ENCODE results near the gene PPARA.
"Not testable (repeated sequence)": the region's sequence is repeated elsewhere in the genome, so short reads cannot be mapped to it uniquely, and the experiment has no call there.

The PPARA gene

GRCh38 chr22:46178755-46179505, 28.6 kb downstream of the PPARA start:
- DNase-seq, result no peak

GRCh38 chr22:46179748-46180147, 29.4 kb downstream of the PPARA start:
- no peak for DNase-seq

GRCh38 chr22:46180370-46181137, 30.2 kb downstream of the PPARA start:
- no peak for DNase-seq

- DNase-seq, result no peak
These were observed 33.4 kb downstream of the PPARA start for GRCh38 chr22:46183733-46184132.

- DNase-seq, result no peak
These were observed 35.0 kb downstream of the PPARA start for GRCh38 chr22:46185283-46185682.

GRCh38 chr22:46187862-46188261, 37.5 kb downstream of the PPARA start:
- no peak for DNase-seq

- DNase-seq, result no peak
These were observed 42.1 kb downstream of the PPARA start for GRCh38 chr22:46192210-46192993.

GRCh38 chr22:46193898-46194310, 43.6 kb downstream of the PPARA start:
- DNase-seq, result no peak

GRCh38 chr22:46195487-46196165, 45.3 kb downstream of the PPARA start:
- no peak for DNase-seq

GRCh38 chr22:46196278-46196677, 46.0 kb downstream of the PPARA start:
- no peak for DNase-seq

GRCh38 chr22:46198274-46198673, 47.9 kb downstream of the PPARA start:
- no peak for DNase-seq

- DNase-seq, result not testable (repeated sequence)
These were observed 48.5 kb downstream of the PPARA start for GRCh38 chr22:46198806-46199205.

- DNase-seq, result no peak
These were observed 50.9 kb downstream of the PPARA start for GRCh38 chr22:46201059-46201757.

GRCh38 chr22:46202897-46203600, 52.7 kb downstream of the PPARA start:
- DNase-seq, result no peak

- no peak for DNase-seq
These were observed 53.3 kb downstream of the PPARA start for GRCh38 chr22:46203601-46203980.

GRCh38 chr22:46209262-46209661, 58.9 kb downstream of the PPARA start:
- no peak for DNase-seq

GRCh38 chr22:46212195-46212594, 61.9 kb downstream of the PPARA start:
- no peak for DNase-seq

GRCh38 chr22:46213052-46213451, 62.7 kb downstream of the PPARA start:
- no peak for DNase-seq

GRCh38 chr22:46214149-46214548, 63.8 kb downstream of the PPARA start:
- no peak for DNase-seq

- no peak for DNase-seq
These were observed 64.3 kb downstream of the PPARA start for GRCh38 chr22:46214616-46215015.

GRCh38 chr22:46219636-46220035, 69.3 kb downstream of the PPARA start:
- DNase-seq, result no peak

GRCh38 chr22:46220921-46221320, 70.6 kb downstream of the PPARA start:
- DNase-seq, result no peak

Measured in GF-D8 (cell line).